HCT116 (cell line): ENCODE data around the gene STK39. TPM values are rescaled to one million over a fixed set of nuclear protein-coding genes. Genes with fewer than 3 reads are reported as not detected.

Experiments used
- ATAC-seq: fragments of 200-7000 bp; cut with Tn5 transposase; 2 replicates; pipeline ENCODE4 v1.9.1; 2020; ENCODE audit warnings: mild to moderate bottlenecking, moderate library complexity
- BruUV-seq: library from RNA; stranded (reverse); fragments of 400-500 nt; replicated peaks from 2 replicates; lab custom pipeline; 2021; lab: Mats Ljungman, UMichigan
- CTCF ChIA-PET: fragments of 300-600 bp; sonication (Branson Sonifier 250); formaldehyde crosslinking; loops from one replicate; lab custom pipeline; 2021; ENCODE audit warnings: antibody characterized with exemption; lab: Charles Lee
- POLR2A ChIA-PET: fragments of 300-600, 350-600 bp; sonication (Branson Sonifier 250); formaldehyde crosslinking; loops from one replicate; lab custom pipeline; 2021; ENCODE audit warnings: antibody characterized with exemption; lab: Charles Lee
- RAD21 ChIA-PET, 2 experiments: fragments of 300-600 bp; sonication (Branson Sonifier 250); formaldehyde crosslinking; loops; one replicate each; lab custom pipeline; 2023; ENCODE audit warnings: low total read pairs in 2 of 2; ENCODE audit not compliant: uncharacterized antibody in 2 of 2, unreplicated experiment in 2 of 2, low non-redundant PET in 1 of 2; lab: Charles Lee
- DNase-seq: peaks from one replicate; pipeline ENCODE4 v3.0.0-alpha.2; 2010; ENCODE audit warnings: low read depth, low spot score
- H2AFZ ChIP-seq: fragments of 200-600 bp; shearing (Covaris generic), sonication (generic); 2 replicates; pipeline ENCODE4 v1.6.1; 2017; ENCODE audit warnings: low read depth, mixed run types, mixed read lengths, antibody characterized with exemption, low read length; ENCODE audit not compliant: poor library complexity, severe bottlenecking
- H3K27ac ChIP-seq: 2 replicates; pipeline ENCODE4 v1.5.1; 2012; ENCODE audit warnings: low read depth, low read length
- H3K27me3 ChIP-seq: fragments of 200-600 bp; sonication (generic); 2 replicates; pipeline ENCODE4 v1.6.1; 2016; ENCODE audit warnings: mixed run types, low read length, mixed read lengths; ENCODE audit not compliant: insufficient read depth
- H3K36me3 ChIP-seq, 2 experiments: fragments of 200-500 bp in 1 of 2; fragments of 200-600 bp in 1 of 2; sonication (Bioruptor generic) in 1 of 2; sonication (generic) in 1 of 2; 2 replicates each; pipeline versions ENCODE4 v1.5.1 to v1.6.1; 2014 to 2016; ENCODE audit warnings: low read length in 2 of 2, inconsistent platforms in 1 of 2, mixed read lengths in 1 of 2, mixed run types in 1 of 2; ENCODE audit not compliant: insufficient read depth in 2 of 2, control insufficient read depth in 1 of 2
- H3K4me1 ChIP-seq, 2 experiments: fragments of 200-600 bp in 1 of 2; sonication (generic) in 1 of 2; 2 replicates each; pipeline versions ENCODE4 v1.5.1 to v1.6.1; 2012 to 2017; ENCODE audit warnings: low read length in 2 of 2, inconsistent platforms in 1 of 2, mild to moderate bottlenecking in 1 of 2, mixed read lengths in 1 of 2, mixed run types in 1 of 2, moderate library complexity in 1 of 2; ENCODE audit not compliant: insufficient read depth in 2 of 2, control insufficient read depth in 1 of 2
- H3K4me2 ChIP-seq: fragments of 200-600 bp; sonication (generic); 2 replicates; pipeline ENCODE4 v1.6.1; 2017; ENCODE audit warnings: mixed run types, low read length, mixed read lengths
- H3K4me3 ChIP-seq, 2 experiments: fragments of 200-600 bp in 1 of 2; sonication (generic) in 1 of 2; replicated peaks in 1 of 2; 2 replicates each; pipeline ENCODE4 v1.5.1; 2011 to 2016; ENCODE audit warnings: low read length in 2 of 2, control low read depth in 1 of 2, low read depth in 1 of 2, mild to moderate bottlenecking in 1 of 2, mixed read lengths in 1 of 2, mixed run types in 1 of 2
- H3K79me2 ChIP-seq: fragments of 200-600 bp; sonication (generic); 2 replicates; pipeline ENCODE4 v1.6.1; 2017; ENCODE audit warnings: mild to moderate bottlenecking, mixed run types, low read length, moderate library complexity, mixed read lengths; ENCODE audit not compliant: insufficient read depth
- H3K9ac ChIP-seq: fragments of 200-600 bp; sonication (generic); 2 replicates; pipeline ENCODE4 v1.6.1; 2016; ENCODE audit warnings: low read length, mixed read lengths
- H3K9me2 ChIP-seq: fragments of 200-600 bp; sonication (generic), shearing (Covaris generic); 2 replicates; pipeline ENCODE4 v1.6.1; 2017; ENCODE audit warnings: mixed run types, mild to moderate bottlenecking, moderate library complexity; ENCODE audit not compliant: insufficient read depth
- H3K9me3 ChIP-seq, 2 experiments: fragments of 200-500 bp in 1 of 2; fragments of 200-600 bp in 1 of 2; sonication (Bioruptor generic) in 1 of 2; sonication (generic) in 1 of 2; 2 replicates each; pipeline ENCODE4 v1.6.1; 2014 to 2017; ENCODE audit warnings: low read length in 2 of 2, mixed read lengths in 2 of 2, inconsistent platforms in 1 of 2, low read depth in 1 of 2, mild to moderate bottlenecking in 1 of 2, mixed run types in 1 of 2, moderate library complexity in 1 of 2; ENCODE audit not compliant: control insufficient read depth in 1 of 2, insufficient read depth in 1 of 2
- H4K20me1 ChIP-seq: fragments of 200-600 bp; sonication (generic), shearing (Covaris generic); 2 replicates; pipeline ENCODE4 v1.6.1; 2017; ENCODE audit warnings: mixed run types, mild to moderate bottlenecking, moderate library complexity; ENCODE audit not compliant: insufficient read depth
- CBX3 ChIP-seq: IDR thresholded peaks from 2 replicates; pipeline ENCODE4 v1.6.1; 2012; ENCODE audit warnings: low read depth
- CEBPB ChIP-seq: IDR thresholded peaks from 2 replicates; pipeline ENCODE4 v1.6.1; 2012; ENCODE audit warnings: low read depth
- EGR1 ChIP-seq: IDR thresholded peaks from 2 replicates; pipeline ENCODE4 v1.6.1; 2012; ENCODE audit warnings: low read depth
- EZH2 ChIP-seq: fragments of 200-600 bp; sonication (generic); IDR thresholded peaks from 2 replicates; pipeline ENCODE4 v1.6.1; 2017; ENCODE audit warnings: antibody characterized with exemption, mixed run types
- JUND ChIP-seq: IDR thresholded peaks from 2 replicates; pipeline ENCODE4 v1.6.1; 2012
- POLR2A ChIP-seq: IDR thresholded peaks from 2 replicates; pipeline ENCODE4 v1.7.0; 2011; ENCODE audit warnings: borderline replicate concordance; ENCODE audit not compliant: insufficient read depth, insufficient read length; ENCODE audit errors: extremely low read depth
- POLR2AphosphoS5 ChIP-seq: IDR thresholded peaks from 2 replicates; pipeline ENCODE4 v1.6.1; 2011; ENCODE audit warnings: mild to moderate bottlenecking, low read depth, low read length, moderate library complexity
- SIN3A ChIP-seq: IDR thresholded peaks from 2 replicates; pipeline ENCODE4 v1.6.1; 2012; ENCODE audit warnings: low read depth
- SP1 ChIP-seq: IDR thresholded peaks from 2 replicates; pipeline ENCODE4 v1.6.1; 2012; ENCODE audit warnings: low read depth
- SRF ChIP-seq: IDR thresholded peaks from 2 replicates; pipeline ENCODE4 v1.6.1; 2012; ENCODE audit warnings: low read depth
- TCF7L2 ChIP-seq: IDR thresholded peaks from 2 replicates; pipeline ENCODE4 v1.7.0; 2011; ENCODE audit warnings: borderline replicate concordance, inconsistent platforms; ENCODE audit not compliant: insufficient read depth, insufficient read length; ENCODE audit errors: extremely low read depth
- ZBTB33 ChIP-seq: IDR thresholded peaks from 2 replicates; pipeline ENCODE4 v1.6.1; 2011; ENCODE audit warnings: mild to moderate bottlenecking, low read length, moderate library complexity; ENCODE audit not compliant: insufficient replicate concordance; ENCODE audit errors: extremely low read depth
- ZNF274 ChIP-seq: fragments of 200-500 bp; sonication (Bioruptor generic); IDR thresholded peaks from 2 replicates; pipeline ENCODE4 v1.6.1; 2014; ENCODE audit warnings: mild to moderate bottlenecking, low read depth, low read length, inconsistent platforms
- intact Hi-C: fragments of 100-400 bp; cut with micrococcal nuclease; formaldehyde crosslinking; loops from 2 replicates; pipeline ENCODE4 v1.10.0; 2022
- total RNA-seq: library from RNA; stranded (reverse); gene quantifications from one replicate; pipeline ENCODE4 v1.2.1, GENCODE V29; 2021; ENCODE audit not compliant: unreplicated experiment
- TF ChIP-seq, protein P1 (sequence below), 3 experiments: fragments of 200-600 bp in 1 of 3; sonication (generic) in 1 of 3; IDR thresholded peaks in 2 of 3; conservative IDR thresholded peaks in 1 of 3; 2 replicates each; pipeline ENCODE4 v1.5.1; 2012 to 2017; ENCODE audit warnings: low read depth in 2 of 3, low read length in 2 of 3, antibody characterized with exemption in 1 of 3, borderline replicate concordance in 1 of 3, control low read depth in 1 of 3, mild to moderate bottlenecking in 1 of 3, mixed read lengths in 1 of 3, mixed run types in 1 of 3, moderate library complexity in 1 of 3; ENCODE audit not compliant: insufficient read depth in 1 of 3

STK39 gene
- total RNA-seq, 1 experiment from 2014 or later: 118 TPM

DNA sequence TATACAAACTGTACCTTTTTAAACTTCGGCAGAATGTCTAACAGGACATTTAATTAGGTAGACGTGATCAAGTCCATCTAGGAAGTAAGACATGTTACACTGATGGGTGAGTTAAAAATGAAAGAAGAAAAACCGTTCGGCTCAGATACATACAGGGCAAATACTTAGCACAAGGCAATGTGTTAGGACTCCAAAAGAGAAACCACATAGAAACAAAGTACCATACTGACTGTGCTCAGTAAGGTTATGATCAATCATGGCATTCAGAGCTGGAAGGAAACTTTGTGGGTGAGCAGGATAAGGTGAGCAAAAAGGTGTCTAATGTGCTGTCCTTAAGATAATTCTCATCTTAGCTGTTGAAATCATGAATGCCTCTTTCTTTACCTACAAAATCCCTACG, 211.9 kb downstream of the STK39 start:
- no peak for DNase-seq
- CTCF ChIA-PET: no interaction called here
- Histone ChIP-seq H3K4me1 (no peaks in the 10 kb centered on the region), H3K4me2 (no peak overlapping the region), H3K9me2 (no peaks in the 10 kb centered on the region), H3K27ac (no peak overlapping the region), H4K20me1 (0 out of 2 replicates have a peak, but pooled peaks cover 4% of the 10 kb centered on the region), H2AFZ (no peak overlapping the region), H3K36me3 (no peaks in the 10 kb centered on the region; a peak in 1 of 4 replicates), H3K4me3 (no peak overlapping the region), H3K9ac (no peak overlapping the region), H3K79me2 (peaks cover 10% of the 10 kb centered on the region; the same call in 1 of the 2 replicates), H3K27me3 (no peaks in the 10 kb centered on the region), H3K9me3 (no peaks in the 10 kb centered on the region)
- intact Hi-C loops: no loop called here
- ATAC-seq: no peak
- no peak for TF ChIP-seq SIN3A
- TF ChIP-seq SRF: no peak
- no peak for TF ChIP-seq SP1
- no peak for TF ChIP-seq EZH2
- TF ChIP-seq ZBTB33: no peak
- no peak for TF ChIP-seq CEBPB
- no peak for TF ChIP-seq ZNF274
- no peak for TF ChIP-seq POLR2A
- no peak for TF ChIP-seq POLR2AphosphoS5
- TF ChIP-seq CBX3: no peak
- no peak for TF ChIP-seq EGR1
- no peak for TF ChIP-seq TCF7L2
- TF ChIP-seq, protein P1, sequence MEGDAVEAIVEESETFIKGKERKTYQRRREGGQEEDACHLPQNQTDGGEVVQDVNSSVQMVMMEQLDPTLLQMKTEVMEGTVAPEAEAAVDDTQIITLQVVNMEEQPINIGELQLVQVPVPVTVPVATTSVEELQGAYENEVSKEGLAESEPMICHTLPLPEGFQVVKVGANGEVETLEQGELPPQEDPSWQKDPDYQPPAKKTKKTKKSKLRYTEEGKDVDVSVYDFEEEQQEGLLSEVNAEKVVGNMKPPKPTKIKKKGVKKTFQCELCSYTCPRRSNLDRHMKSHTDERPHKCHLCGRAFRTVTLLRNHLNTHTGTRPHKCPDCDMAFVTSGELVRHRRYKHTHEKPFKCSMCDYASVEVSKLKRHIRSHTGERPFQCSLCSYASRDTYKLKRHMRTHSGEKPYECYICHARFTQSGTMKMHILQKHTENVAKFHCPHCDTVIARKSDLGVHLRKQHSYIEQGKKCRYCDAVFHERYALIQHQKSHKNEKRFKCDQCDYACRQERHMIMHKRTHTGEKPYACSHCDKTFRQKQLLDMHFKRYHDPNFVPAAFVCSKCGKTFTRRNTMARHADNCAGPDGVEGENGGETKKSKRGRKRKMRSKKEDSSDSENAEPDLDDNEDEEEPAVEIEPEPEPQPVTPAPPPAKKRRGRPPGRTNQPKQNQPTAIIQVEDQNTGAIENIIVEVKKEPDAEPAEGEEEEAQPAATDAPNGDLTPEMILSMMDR (IDR thresholded peaks at IDR 0.05 in 2 of 3, conservative IDR thresholded peaks at IDR 0.05 in 1 of 3; ENCODE audit: borderline replicate concordance in 1 of 3, insufficient read depth in 1 of 3, low read depth in 2 of 3, low read length in 2 of 3): no peak
- no peak for TF ChIP-seq JUND
- BruUV-seq: no TSS peak
- POLR2A ChIA-PET: no interaction called here
- RAD21 ChIA-PET: no interaction called here
